Measurements from ENCODE around the gene FMR1. TPM values are rescaled to one million over a fixed set of nuclear protein-coding genes. Genes with fewer than 3 reads are reported as not detected.

FMR1 gene
- total and polyA plus RNA-seq, 5 experiments from 2014 or later, result 5.8 to 88.1 (median 11.4) TPM

DNA sequence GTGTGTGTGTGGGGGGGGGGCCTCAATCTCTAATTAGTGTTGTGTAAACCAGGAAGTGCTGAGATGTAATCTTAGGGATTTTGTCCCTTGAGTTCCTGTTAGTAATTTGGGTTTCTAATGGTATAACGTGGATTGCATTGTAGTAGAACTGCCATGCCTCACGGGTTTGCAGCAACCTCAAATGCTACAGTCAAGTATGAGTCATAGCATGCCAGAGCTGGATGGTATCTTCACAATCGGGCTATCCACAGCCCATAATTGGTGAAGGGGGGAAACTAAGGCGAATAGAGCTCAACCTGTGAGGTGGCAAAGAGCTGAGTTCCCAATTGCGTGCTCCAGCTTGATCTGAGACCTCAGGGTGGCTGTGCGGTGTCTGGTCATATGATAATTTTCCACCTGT lies 67.2 kb downstream of the FMR1 start:
- ATAC-seq (no peak), DNase-seq (no peak)
- no peak overlapping the region for H3K27ac Mint-ChIP-seq
- POLR2A ChIA-PET, result no interaction called here
- peaks cover 0 to 3% (median 0%) of the 10 kb centered on the region in 9 donors for H3K9me3 Mint-ChIP-seq
- H3K36me3 Mint-ChIP-seq, result no peaks in the 10 kb centered on the region
- H3K27me3 Mint-ChIP-seq, result no peaks in the 10 kb centered on the region
- H3K4me3 Mint-ChIP-seq, result no peak overlapping the region
- H3K4me1 Mint-ChIP-seq, result no peaks in the 10 kb centered on the region

DNA sequence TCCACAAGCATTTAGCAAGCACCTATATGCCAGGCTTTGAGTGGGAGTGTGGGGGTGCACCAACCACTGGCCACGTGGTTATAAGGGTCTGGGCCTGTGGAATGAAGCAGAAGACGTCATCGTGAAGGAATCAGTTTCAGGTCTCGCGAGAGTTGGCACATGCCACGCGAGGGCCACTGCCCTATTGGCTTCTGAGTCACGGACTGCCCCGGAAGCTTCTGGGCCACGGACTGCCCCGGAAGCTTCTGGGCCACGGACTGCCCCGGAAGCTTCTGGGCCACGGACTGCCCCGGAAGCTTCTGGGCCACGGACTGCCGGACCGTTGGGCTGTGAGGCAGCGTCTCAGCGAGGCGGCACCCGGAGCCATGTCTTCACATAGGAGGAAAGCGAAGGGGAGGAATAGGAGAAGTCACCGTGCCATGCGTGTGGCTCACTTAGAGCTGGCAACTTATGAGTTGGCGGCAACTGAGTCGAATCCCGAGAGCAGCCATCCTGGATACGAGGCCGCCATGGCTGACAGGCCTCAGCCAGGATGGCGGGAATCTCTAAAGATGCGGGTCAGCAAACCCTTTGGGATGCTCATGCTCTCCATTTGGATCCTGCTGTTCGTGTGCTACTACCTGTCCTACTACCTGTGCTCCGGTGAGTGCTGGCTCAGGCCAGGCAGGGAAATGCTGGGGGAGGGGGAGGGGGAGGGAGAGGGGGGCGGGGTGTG lies 69.5 kb downstream of the FMR1 start, which contains the start of gene FMR1NB:
Gene FMR1NB, plus strand, starts transcription at position 300 of the 715 bp plus-strand sequence. Its CDS starts 66 bp downstream, at position 366.
- Mint-ChIP-seq H3K4me1 (no peaks in the 10 kb centered on the region), H3K9me3 (peaks cover 0 to 5% (median 0%) of the 10 kb centered on the region in 9 donors), H3K27ac (no peak within 1 kb of the TSS), H3K27me3 (no peaks in the 10 kb centered on the region), H3K4me3 (no peak within 1 kb of the TSS), H3K36me3 (no peaks in the 10 kb centered on the region)
- ATAC-seq (no peak), DNase-seq (no peak)
- POLR2A ChIA-PET, result no interaction called here

Other genes with a start within 250 kb of the FMR1 start
- not detected for gene FMR1NB, start 69.4 kb downstream of the FMR1 start, total RNA-seq
- gene FMR1NB, start 69.4 kb downstream of the FMR1 start, polyA plus RNA-seq, result not detected

All from naive thymus-derived CD8-positive, alpha-beta T cell (primary cell).